NCI-H345 treated with DMSO at 0.1 percent for 48 hours (cell line): ENCODE results near the gene MXI1.
A peak's percentile ranks its signal among the peaks of the same experiment; 100 is the strongest.

Source experiments
- DNase-seq: peaks from one replicate; lab custom pipeline; 2025; ENCODE audit not compliant: unreplicated experiment; lab: John Stamatoyannopoulos, UW

MXI1 gene

GRCh38 chr10:110273474-110273873 is 66.1 kb downstream of the MXI1 start:
- no peak for DNase-seq

DNA sequence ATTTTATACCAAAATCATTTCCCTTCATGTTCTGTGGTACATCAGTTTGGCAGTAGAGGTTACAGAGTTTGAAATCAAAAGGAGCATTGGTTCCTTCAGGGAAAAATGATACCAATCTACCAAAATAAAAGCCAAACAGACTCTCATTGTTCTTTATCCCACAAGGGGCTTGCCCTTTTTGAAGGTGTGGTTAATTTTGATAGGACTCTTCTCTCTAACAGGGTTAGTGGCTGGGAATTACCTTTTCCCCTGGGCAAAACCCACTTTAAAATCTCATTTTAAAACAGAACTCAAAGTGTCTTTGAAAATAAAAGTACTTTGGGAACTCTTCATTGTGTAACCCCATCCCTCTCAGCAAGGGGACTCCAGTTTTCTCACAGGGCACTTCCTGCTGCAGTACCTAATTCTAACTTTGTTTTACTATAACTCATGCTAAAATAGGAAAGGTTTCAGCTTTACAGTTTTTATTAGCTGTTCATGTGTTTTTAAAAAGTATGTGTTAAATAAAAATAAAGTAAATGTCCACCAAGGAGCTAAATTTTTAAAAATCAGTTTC is 66.7 kb downstream of the MXI1 start:
- DNase-seq = no peak

DNA sequence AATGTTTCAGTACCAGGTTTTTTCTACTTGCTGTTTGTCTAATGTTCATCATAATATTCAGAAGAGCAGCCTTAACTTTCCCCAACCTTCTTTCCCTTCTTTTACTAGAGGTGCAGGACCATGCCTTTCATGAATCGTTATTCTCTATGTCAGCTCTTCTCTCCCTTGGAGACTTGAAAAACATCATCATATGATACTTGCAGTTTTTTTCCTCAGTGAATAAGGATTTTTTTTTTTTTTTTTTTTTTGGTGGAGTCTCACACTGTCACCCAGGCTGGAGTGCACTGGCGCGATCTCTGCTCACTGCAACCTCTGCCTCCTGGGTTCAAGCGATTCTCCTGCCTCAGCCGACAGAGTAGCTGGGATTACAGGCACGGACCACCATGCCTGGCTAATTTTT is 67.2 kb downstream of the MXI1 start:
- DNase-seq = no peak

GRCh38 chr10:110275128-110275729 is 67.8 kb downstream of the MXI1 start:
- no peak for DNase-seq

DNA sequence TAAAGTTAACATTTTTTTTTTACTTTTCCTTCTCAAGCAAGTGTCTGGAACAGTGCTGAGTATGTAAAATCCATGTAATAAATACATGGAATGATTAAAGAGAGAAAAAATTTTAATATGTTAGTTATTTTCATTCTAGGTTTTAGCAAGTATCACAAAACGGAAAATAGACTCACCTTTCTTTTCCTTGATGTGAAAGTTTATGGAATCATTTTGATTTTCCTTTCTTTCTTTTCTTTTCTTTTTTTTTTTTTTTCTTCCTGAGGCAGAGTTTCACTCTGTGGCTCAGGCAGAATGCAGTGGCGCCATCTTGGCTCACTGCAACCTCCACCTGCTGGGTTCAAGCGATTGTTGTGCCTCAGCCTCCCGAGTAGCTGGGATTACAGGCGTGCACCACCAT is 69.2 kb downstream of the MXI1 start:
- DNase-seq = no peak

DNA sequence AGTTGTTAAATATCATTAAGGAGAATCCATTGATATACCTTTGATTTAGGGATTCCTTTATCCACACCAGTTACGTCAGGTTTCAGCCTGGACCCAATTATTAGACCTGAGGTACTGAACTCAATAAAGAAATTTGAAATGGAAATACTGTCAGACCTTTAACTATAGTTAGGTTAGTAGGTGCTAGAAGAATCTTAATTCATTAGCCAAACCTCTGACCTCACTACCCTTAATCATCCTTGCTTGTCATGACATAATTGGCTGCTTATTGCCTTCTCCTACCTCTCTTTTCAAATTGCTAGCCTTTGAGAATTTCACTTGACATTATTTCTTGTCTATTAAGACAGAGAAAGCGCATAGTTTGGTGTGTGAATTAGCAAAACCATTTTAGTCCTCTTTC is 70.2 kb downstream of the MXI1 start:
- no peak for DNase-seq

DNA sequence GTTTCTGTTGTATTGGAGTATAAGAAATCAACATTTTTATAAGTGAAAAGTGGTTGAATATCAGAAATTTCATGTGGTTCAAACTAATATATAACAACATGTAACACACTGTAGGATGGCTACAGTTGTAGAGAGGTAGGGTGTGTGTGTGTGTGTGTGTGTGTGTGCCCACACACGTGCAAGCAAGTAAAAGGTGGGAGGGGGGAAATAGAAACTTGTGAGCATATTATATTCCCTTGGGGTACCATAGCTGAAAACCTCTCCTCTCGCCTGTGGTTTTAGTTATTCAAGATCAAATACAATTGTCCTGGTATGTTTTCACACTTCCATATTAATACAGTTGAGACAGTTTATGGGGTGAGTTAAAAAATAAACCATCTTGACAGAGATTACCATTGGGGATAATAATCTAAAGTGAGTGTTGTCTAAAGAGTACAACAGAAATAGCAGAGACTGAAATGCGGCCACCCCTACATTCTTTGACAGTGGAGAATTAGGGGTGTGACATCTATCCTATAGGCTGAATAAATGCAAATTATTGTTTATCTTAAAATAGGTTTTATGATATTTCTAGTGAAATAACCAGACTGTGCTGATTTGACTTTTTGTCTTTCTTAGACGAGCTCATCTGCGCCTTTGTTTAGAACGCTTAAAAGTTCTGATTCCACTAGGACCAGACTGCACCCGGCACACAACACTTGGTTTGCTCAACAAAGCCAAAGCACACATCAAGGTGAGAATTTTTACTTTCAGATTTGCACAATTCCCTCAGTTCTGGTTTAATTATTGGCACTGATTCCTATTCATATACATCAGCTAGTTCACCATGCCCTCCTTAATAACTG is 71.4 kb downstream of the MXI1 start:
- DNase-seq = no peak

DNA sequence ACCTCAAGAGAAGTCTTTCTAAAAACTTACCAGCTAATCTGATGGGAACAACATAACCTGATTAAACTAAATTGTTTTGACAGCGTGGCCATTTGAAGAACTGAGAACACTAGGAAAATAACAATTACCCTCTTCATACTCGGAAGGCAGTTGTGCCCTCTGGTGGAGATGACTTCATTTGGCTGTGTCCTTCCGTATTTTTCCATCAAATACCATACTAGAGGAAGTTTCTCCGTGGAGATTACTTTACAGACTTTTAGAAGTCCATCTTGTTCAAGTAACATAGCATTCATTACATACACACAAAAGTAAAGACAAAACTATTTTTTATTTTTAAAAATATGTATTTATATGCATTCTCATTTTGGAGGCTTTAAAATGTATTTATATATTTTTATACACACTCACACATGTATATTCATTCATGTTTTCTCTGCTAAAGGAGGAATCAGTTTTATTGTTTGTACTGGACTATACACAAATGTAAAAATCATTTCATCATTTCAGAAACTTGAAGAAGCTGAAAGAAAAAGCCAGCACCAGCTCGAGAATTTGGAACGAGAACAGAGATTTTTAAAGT is 72.1 kb downstream of the MXI1 start:
- DNase-seq = no peak

- DNase-seq = no peak
These were observed 76.9 kb downstream of the MXI1 start for GRCh38 chr10:110284262-110284661.

DNA sequence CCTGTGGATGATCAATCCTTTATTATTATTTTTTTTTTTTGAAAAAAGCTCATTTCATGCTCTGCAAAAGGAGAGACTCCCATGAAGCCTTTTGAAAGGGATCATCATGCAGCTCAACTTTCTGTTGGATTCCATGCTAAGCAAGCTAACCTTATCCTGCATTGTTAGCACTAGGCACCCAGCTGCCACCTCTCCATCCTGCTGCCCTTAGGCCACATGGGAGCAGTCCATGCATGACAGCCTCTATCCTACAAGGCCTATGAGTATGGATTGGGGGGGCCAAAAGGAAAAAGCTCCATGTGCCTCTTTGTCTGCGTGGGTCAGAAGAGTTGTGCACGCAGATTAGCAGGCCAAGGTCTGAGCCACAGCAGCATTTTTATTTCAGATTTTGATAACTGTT is 78.1 kb downstream of the MXI1 start:
- peak; percentile 1 for DNase-seq

GRCh38 chr10:110286841-110287240 is 79.4 kb downstream of the MXI1 start:
- DNase-seq = no peak

DNA sequence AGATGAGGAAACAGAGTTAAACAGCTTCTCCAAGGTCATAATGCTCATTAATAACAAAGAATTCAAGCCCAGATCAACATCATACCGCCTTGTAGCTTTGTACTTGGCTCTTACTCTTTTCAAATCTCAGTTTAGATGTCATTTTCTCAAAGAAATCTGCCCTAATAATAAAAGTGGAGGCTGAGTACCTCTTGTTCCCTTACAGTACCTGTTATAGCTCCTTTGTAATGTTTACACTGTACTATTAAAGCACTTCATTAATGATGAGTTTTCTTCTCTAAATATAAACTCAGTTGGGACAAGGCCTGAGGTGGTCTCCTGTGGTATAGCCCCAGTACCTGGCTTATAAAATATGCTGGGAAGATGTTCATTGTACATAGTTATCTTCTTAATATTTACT is 89.6 kb downstream of the MXI1 start:
- DNase-seq = no peak

DNA sequence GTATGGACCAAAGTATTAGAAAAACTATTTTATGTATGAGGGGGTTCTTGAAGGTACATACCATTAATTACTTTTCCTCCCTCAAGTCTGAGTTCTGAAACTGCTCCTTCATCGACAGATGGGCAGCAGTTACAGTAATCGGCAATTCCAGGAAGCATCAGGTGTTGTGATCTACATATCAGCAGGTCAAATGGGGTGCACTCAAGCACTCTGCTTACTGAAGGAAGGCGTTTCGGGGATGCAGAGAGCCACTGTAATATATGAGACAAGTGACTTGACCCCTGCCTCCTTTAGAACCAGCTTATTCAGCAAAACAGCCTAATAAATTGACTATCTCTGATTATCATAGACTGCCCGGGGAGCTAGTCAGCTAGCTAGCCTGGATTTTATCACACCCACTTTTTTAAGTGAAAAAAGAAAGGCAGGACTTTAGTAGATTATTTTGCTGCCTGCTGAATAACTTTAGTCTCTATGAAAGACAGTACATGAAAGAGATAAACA is 93.1 kb downstream of the MXI1 start:
- no peak for DNase-seq

DNA sequence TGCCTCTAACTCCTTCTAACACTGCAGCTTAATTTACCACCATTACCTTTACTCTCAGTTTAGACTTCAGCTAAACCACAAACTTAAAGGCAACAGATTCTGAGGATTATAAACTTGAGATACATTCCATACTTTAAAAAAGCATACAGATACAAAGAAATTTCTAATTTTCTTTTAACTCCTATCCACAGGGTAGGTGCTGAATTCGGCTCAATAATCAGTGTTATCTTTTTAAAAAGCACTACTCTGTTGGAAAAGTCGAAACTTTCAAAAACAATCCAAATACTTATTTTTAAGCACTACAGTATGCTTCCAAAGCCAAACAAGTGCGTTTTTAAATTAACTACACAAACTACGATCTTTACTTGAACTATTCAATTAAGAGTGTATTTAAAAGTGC is 96.3 kb downstream of the MXI1 start:
- no peak for DNase-seq

DNA sequence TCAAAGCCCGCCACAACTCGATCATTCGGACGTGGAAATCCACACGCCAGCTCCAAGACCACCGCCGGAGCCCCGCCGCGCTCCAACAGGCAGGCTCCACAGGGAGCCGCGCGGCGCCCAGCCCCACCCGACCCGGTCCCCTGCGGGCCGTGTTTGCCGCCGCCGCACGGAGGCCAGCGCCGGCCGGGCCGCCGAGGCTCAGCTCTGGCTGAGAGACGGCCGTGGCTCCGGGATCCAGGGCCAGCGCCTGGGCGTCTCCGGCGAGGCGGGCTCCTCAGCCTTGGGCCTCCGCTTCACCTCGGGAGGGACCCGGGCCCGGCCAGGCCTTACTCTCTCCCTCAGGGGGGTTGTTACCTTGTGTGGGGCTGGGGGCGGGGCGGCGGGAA is 97.0 kb downstream of the MXI1 start:
- no peak for DNase-seq

DNA sequence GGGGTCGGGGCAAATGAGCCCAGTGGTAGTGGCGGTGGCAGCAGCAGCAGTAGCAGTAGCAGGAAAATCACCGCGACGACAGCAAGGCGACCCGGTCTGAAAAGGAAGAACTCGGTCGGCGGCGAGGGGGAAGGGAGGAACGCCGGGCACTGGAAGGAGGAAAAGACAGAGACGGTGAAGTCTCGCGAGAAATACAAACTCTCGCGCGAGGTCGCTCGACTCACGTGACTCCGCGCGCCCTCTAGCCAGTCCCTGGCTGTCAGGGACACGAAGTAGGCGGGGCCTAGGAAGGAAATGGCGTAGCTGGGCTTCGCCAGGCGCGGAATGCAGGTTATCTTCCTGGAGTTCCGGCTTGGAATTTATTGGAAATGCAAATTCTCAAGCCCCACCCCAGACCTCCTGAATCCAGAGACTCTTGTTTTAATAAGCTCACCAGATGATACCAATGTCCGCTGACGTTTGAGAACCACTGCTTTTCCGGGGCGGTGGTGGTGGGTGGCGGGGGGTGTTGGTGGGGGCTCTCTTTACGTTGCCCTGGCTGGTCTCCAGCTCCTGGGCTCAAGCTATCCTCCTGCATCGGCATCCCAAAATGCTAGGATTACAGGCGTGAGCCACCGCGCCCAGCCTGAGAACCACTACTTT is 97.5 kb downstream of the MXI1 start, which contains the start of gene SMNDC1:
Gene SMNDC1 (minus strand): TSS at position 141 of the 642 bp plus-strand sequence. CDS start 1,333 bp downstream, outside the sequence.
- DNase-seq = peak; percentile 86

DNA sequence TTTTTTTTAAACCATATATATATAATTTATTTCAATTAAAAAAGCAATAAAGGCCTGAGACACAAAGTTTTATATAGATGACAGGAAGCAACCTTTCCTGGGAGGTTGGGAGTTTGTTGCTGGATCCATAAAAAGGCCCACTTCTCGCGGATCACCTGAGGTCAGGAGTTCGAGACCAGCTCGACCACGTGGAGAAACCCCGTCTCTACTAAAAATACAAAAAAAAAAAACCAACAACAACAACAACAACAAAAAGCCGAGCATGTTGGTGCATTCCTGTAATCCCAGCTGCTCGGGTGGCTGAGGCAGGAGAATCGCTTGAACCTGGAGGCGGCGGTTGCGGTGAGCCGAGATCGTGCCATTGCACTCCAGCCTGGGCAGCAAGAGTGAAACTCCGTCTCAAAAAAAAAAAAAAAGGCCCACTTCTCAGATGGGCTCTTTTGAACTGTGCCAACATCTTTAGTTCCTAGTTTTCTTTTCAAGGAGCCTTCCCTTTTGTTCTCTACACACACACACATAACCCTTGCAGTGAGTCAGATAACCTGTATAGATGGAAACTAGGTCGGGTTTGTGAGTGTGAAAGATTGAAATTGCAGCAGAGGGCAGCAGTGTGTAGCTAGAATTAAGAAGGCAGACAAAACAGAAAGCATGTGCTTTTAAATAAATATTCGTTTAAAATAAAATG is 98.5 kb downstream of the MXI1 start:
- DNase-seq = peak; percentile 34

- DNase-seq = no peak
These were observed 99.0 kb downstream of the MXI1 start for GRCh38 chr10:110306452-110306768.

- DNase-seq = no peak
These were observed 100.4 kb downstream of the MXI1 start for GRCh38 chr10:110307805-110308204.

DNA sequence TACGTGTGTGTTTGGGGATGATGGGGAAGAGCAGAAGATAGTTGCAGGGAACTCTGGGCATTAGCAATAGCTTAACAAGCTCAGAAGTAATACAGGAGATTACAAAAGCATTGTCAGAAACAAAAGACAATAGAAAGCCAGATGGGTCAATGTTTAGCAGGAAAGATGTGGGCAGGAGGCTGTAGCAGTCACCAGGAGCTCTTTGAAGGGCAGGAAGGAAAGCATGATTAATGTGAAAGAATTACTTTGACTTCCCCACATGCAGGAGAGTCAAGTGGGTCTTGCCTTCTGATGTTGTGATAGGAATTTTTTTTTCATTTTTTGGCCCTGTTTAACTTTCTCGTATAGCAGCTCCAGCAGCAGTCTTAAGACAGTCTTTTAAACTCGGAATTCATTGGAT is 103.3 kb downstream of the MXI1 start:
- no peak for DNase-seq
